Stimulated activated CD4-positive, alpha-beta T cell treated with anti-CD3 and anti-CD28 coated beads, Interleukin-15, amount 100 ng/mL, for 48 hours (primary cell): Measurements from ENCODE around the gene KIF4A.

Experiments used
- DNase-seq, 2 donors: peaks; one replicate each; pipeline ENCODE4 v3.0.0-alpha.2; 2020; ENCODE audit warnings: low read depth in 2 of 2

KIF4A gene

DNA sequence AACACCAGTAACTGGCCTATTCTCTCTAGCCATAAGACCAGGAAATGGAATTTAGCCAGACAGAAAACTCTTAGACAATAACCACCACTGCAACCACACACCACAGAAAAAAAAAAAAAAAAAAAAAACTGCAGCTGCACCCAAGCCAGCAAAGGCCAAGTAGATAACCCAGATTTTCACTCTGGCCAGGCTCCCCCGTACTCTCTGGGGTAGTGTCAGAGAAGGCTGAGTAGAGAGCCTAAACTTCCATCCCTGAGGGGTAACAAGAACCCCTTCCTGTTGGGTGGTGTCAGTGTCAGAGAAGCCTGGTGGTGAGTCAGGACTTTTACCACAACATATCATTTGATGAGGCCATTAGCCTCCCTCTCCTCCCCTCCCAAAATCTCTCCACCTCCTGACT is 149.1 kb downstream of the KIF4A start:
- DNase-seq, result no peak

DNA sequence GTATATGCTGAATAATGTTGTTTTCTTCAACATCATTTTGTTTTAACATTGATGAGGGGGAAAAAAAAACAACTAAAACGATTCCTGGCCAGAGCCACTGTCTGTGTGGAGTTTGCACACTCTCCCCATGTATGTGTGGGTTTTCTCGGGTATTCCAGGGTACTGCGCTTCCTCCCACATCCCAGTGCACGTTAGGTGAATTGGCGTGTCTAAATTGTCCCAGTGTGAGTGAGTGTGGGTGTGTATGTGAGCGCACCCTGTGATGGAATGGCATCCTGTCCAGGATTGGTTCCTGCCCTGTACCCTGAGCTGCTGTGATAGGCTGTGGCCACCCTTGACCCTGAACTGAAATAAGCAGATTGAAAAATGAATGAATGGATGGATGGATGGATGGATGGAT is 152.3 kb downstream of the KIF4A start:
- DNase-seq, result no peak

GRCh38 chrX:70444326-70444945 is 154.5 kb downstream of the KIF4A start, which contains the start of gene DLG3:
TSS of gene DLG3 (plus strand) at chrX:70444835. CDS start at chrX:70445202, 367 bp downstream.
- DNase-seq, result no peak

- DNase-seq, result no peak
These were observed 155.2 kb downstream of the KIF4A start for GRCh38 chrX:70444946-70445656.

- no peak for DNase-seq
These were observed 156.0 kb downstream of the KIF4A start for GRCh38 chrX:70445951-70446350.

- no peak for DNase-seq
These were observed 156.8 kb downstream of the KIF4A start for GRCh38 chrX:70446380-70447350.

DNA sequence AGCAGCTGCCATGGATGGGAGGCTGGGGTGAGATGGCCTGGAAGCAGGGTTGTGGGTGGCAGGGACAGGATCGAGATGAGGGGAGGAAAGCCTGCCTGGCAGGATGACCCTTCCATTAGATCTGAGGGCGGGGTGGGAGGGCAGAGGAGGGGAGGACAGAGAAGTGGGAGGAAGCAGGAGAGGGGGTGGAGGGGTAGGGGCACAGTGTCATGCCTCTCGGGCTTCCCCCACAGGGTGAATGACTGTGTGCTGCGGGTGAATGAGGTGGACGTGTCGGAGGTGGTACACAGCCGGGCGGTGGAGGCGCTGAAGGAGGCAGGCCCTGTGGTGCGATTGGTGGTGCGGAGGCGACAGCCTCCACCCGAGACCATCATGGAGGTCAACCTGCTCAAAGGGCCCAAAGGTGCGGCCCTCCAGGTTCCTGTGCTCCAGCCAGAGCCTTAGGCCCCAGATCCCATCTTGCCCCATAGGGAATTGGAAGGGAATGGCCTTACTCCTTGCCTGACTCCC is 159.6 kb downstream of the KIF4A start:
- no peak for DNase-seq

DNA sequence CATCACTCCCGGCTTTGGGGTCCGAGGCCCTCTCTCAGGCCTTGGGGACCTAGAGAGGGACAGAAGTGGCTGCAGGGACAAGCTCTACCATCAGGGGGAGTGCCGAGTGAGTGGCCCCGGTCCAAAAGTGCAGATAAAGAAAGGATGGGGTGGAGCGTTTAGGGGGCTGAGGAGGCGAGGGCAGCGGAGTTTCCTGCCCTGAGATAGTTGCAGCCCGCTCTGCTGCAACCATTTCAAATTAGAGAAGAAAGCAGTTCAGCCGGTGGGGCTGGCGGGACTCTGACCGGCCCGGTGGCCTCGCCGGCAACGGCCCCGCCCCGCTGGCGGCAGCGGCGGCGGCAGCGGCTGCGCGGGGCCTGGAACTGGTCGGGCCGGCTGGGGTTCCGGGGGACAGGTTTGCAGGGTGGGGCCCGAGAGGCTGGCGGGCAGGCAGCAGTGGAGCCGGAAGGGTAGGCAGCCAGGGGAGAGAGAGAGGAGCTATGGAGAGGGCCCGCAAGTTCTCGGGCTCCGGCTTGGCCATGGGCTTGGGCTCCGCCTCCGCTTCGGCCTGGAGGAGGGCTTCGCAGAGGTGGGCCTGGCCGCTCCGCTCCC is 162.3 kb downstream of the KIF4A start:
- peak; percentile 24 to 38 for DNase-seq

GRCh38 chrX:70453024-70453618 is 163.2 kb downstream of the KIF4A start:
- no peak for DNase-seq

DNA sequence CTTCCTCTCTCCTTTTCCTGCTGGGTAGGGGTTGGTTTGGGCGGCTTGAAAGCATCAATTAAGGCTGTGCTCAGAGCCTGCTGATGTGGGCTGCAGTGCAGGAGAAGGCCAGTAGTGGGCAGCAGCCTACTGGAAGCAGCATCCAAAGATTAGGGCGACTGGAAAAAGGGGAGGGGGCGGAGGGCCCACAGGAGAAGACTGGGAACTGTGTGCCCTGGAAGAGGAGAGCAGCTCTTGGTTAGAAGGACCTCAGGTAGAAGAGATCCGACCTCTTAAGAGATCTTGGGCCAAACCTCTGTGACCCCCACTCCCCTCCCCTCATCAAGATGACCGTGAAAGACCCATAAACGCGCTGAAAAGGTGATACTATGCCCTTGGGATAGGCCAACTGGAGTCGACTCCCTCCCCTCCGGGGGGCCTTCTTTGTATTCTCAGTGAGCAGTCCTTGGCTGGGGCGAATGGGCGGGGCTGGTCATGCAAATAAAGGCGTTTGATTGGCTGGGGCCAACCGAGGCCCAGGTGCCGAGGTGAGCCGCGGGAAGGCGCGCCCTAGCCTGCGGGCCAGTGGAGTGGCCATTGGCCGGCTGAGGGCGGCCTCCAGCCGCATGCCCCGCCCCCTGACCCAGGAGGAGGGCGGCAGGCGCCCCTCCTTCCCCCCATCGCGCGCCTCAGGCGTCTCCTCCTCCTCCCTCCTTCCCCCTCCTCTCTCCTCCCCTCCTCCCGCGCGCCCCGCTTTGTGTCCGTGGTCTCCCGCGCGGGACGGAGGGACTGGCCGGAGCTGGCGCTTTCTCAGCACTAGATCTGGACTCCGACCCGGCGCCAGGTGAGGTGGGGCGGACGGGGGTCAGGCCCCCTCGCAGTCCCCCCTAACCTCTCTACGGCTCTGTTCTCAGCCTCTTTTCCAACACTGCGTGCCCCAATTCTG is 164.8 kb downstream of the KIF4A start:
- DNase-seq, result peak; percentile 49 to 57

DNA sequence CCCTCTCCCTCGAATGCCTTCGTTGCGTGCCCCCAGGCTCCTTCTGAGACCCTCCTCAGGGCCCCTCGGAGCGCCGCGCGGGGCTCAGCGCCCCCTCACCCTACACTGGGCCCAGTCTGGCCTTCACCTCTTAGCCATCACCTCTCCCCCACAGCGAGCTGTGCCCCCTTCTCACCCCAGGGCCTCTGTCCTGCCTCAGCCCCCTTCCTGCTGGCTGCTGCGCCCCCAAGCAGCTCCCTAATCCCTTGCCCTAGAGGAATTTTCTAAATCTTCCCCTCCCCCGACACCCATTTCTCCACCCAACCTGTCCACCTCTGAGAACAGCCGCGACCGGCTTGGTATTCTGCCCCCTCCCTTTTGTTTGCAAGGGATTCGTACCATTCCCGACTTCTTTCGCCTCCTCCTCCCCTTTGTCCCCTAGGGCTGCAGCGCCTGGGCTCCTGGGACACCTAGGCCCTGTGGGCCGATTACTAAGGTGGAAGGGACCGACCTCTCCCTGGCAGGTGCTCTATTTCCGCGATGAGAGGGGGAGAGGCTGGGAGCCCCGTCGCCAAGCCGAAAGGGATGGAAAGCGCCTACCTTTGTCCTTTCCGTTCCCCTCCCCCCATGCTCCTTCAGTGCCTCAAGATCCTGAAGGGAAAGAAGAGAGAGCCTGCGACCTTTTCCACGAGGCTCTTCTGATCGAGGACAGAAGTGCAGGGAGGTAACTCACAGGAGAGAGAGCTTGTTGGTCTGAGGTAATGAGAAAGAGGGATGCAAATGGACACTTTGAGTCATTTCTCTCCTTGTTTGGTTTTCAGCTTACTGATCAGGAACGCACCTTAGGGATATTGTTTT is 165.7 kb downstream of the KIF4A start:
- DNase-seq, result no peak

GRCh38 chrX:70456256-70456655 is 166.4 kb downstream of the KIF4A start:
- DNase-seq, result no peak

GRCh38 chrX:70461026-70461425 is 171.1 kb downstream of the KIF4A start:
- no peak for DNase-seq

GRCh38 chrX:70464051-70464450 is 174.1 kb downstream of the KIF4A start:
- no peak for DNase-seq

DNA sequence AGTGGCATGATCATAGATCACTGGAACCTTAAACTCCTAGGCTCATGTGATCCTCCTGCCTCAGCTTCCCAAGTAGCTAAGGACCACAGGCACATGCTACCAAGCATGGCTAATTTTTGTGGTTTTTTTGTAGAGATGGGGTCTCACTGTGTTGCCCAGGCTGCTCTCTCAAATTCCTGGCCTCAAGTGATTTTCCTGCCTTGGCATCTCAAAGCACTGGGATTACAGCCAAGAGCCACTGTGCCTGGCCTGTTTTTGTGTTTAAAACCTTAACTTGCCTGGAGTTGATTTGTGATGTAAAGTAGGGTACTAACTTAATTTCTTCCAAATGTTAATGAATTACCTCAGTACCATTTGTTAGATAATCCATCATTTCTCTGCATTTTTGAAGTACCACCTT is 177.1 kb downstream of the KIF4A start:
- no peak for DNase-seq

DNA sequence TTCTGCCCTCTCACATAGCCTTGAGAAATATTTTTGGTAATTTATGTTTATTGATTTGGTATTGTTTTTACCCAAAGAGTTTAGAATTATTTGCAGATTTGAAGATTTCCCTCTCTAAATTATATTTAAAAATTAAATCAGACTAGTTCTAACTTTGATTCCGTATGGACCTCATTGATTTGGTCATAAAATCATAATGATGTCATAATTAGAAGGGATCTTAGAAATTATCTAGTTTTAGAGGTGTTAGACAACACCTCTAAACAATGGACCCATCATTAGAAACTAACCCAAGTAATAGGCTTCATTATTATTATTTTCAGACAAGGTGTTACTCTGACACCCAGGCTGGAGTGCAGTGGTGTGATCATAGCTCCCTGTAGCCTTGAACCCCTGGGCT is 178.8 kb downstream of the KIF4A start:
- DNase-seq, result no peak
